ES-I3 (cell line): ENCODE results near the gene SND1.

ENCODE experiments used
- H3K36me3 ChIP-seq: 2 replicates; pipeline ENCODE4 v1.6.1; 2013; ENCODE audit warnings: mild to moderate bottlenecking, low read length, control low read depth, moderate library complexity; ENCODE audit not compliant: insufficient read depth
- H3K4me1 ChIP-seq: 2 replicates; pipeline ENCODE4 v1.6.1; 2013; ENCODE audit warnings: mild to moderate bottlenecking, control low read depth, low read length; ENCODE audit not compliant: insufficient read depth
- H3K9ac ChIP-seq: 2 replicates; pipeline ENCODE4 v1.6.1; 2013; ENCODE audit warnings: low read depth, mild to moderate bottlenecking, low read length, moderate library complexity
- H3K9me3 ChIP-seq: 2 replicates; pipeline ENCODE4 v1.6.1; 2013; ENCODE audit warnings: mild to moderate bottlenecking, low read length, moderate library complexity; ENCODE audit not compliant: control insufficient read depth, insufficient read depth

Gene SND1

DNA sequence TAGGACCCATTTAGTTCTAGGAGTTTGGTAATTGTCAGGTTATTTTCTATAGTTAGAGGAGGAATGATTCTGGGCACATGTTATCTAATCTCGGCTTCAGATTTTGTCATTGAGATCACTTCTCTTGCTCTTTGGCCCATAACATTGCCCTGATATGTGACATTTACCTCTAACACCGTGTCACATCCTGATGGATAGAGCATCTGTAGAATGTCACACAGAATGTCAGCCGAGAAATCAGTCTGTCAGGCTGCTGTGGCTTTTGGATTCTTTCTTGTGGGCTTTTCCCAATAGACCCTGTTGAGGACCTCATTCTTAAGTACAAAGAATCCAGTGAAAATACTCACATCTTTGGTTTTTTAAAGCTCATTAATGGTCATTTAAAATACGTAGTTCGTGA is 236.8 kb downstream of the SND1 start:
- H3K36me3 ChIP-seq, result peaks cover 4% of the 10 kb centered on the region

GRCh38 chr7:127889677-127890076 is 237.7 kb downstream of the SND1 start:
- H3K4me1 ChIP-seq, result peaks cover 15% of the 10 kb centered on the region
- H3K9ac ChIP-seq, result no peak overlapping the region
- H3K36me3 ChIP-seq, result peaks cover 4% of the 10 kb centered on the region
- no peaks in the 10 kb centered on the region for H3K9me3 ChIP-seq

More for the DNA sequence above, 236.8 kb downstream of the SND1 start:
- H3K4me1 ChIP-seq, result peaks cover 15% of the 10 kb centered on the region
- no peak overlapping the region for H3K9ac ChIP-seq
- no peaks in the 10 kb centered on the region for H3K9me3 ChIP-seq

GRCh38 chr7:127890726-127891125 is 238.7 kb downstream of the SND1 start:
- peaks cover 4% of the 10 kb centered on the region for H3K36me3 ChIP-seq
- H3K9me3 ChIP-seq, result no peaks in the 10 kb centered on the region
- no peak overlapping the region for H3K9ac ChIP-seq
- H3K4me1 ChIP-seq, result peaks cover 17% of the 10 kb centered on the region

- Histone ChIP-seq H3K9ac (no peak overlapping the region), H3K4me1 (peaks cover 17% of the 10 kb centered on the region), H3K9me3 (no peaks in the 10 kb centered on the region), H3K36me3 (peaks cover 4% of the 10 kb centered on the region)
Measured at GRCh38 chr7:127891144-127891543, 239.2 kb downstream of the SND1 start.

GRCh38 chr7:127891854-127892438 is 240.0 kb downstream of the SND1 start:
- H3K9me3 ChIP-seq, result no peaks in the 10 kb centered on the region
- peaks cover 4% of the 10 kb centered on the region for H3K36me3 ChIP-seq
- H3K4me1 ChIP-seq, result peaks cover 17% of the 10 kb centered on the region
- H3K9ac ChIP-seq, result no peak overlapping the region

- peaks cover 14% of the 10 kb centered on the region for H3K4me1 ChIP-seq
- no peaks in the 10 kb centered on the region for H3K9me3 ChIP-seq
- H3K9ac ChIP-seq, result no peak overlapping the region
- H3K36me3 ChIP-seq, result peaks cover 2% of the 10 kb centered on the region
Measured at GRCh38 chr7:127892488-127893314, 240.7 kb downstream of the SND1 start.

DNA sequence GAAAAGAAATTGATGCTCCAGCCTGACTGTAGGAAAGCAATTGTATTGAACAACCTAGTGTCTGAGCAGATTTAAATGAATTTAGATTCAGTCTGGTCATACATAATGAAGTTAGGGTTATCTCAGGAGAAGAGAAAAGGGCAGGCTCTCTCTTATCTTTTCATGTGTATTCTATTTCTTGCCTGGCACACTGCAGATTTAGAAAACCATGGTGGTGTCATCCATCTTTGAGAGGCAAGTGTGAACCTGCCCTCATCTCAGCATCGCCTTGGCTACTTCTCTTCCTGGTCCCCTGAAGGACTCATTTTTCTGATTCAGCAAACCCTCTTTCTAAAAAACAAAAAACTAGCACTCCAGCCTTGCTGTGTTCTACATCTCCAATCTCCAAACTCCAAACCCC is 241.6 kb downstream of the SND1 start:
- Histone ChIP-seq H3K9ac (no peak overlapping the region), H3K4me1 (peaks cover 13% of the 10 kb centered on the region), H3K9me3 (no peaks in the 10 kb centered on the region), H3K36me3 (no peaks in the 10 kb centered on the region)

DNA sequence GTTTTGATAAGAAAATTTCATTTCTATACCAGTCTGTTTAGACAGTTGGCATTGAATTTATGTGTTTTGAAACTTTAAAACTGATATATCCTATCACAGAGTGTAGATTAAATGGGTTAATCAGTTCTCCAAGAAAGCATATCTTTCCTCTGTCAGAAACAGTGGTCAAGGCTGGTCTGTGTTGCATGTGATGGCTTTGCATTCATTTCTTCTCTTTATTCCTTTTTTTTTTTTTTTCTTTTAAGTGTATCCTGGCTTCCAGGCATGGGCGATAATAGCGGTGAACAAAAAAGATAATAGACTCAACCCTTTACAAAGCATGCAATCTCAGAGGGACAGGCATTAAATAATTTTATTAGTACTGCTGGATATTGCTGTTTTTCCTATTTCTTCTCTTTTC is 242.6 kb downstream of the SND1 start:
- peaks cover 14% of the 10 kb centered on the region for H3K4me1 ChIP-seq
- no peaks in the 10 kb centered on the region for H3K9me3 ChIP-seq
- no peaks in the 10 kb centered on the region for H3K36me3 ChIP-seq
- H3K9ac ChIP-seq, result no peak overlapping the region

DNA sequence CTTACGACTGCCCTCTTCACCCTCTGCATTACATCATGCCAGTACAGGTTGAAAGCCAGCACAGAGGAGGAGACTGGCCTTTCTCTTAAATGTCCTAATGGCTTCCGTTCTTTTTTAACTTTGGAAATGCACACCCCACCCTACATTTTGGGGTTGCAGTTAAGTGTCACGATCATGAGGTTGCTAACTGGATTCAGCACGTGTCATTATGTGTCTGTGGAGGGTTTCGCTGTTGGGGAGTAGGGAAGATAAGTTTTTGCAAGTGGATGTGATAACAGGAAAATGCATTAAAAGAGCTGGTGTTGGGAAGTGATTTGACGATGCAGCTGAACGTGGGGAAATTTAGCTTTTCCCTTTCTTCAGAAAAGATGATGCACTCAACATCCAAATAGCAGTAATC is 243.4 kb downstream of the SND1 start:
- H3K4me1 ChIP-seq, result peaks cover 22% of the 10 kb centered on the region

DNA sequence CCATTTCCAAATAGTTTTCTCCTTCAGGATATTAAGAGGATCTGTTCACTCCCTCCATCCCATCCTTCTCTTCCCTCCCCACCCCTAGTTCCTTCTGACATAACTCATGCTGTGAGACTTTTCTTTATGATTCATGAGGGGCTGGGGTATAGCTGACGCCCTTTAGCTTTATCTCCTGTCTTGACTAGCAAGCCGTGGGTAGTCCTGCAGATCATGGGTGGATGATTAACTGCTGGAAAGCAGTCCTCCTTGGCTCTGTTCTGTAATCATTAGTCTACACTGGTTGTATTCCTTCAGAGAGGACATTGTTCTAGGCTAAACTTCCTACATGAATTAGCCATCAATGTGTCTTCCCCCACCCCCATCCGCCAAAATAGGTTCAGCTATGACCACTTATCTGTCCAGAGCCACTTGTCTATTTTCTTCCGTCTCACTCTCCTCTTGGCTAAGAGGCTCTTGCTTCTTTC is 243.9 kb downstream of the SND1 start:
- Histone ChIP-seq H3K4me1 (peaks cover 27% of the 10 kb centered on the region), H3K9me3 (no peaks in the 10 kb centered on the region), H3K36me3 (no peaks in the 10 kb centered on the region), H3K9ac (no peak overlapping the region)

More for the DNA sequence above, 243.4 kb downstream of the SND1 start:
- H3K9me3 ChIP-seq, result no peaks in the 10 kb centered on the region
- no peaks in the 10 kb centered on the region for H3K36me3 ChIP-seq
- H3K9ac ChIP-seq, result no peak overlapping the region

DNA sequence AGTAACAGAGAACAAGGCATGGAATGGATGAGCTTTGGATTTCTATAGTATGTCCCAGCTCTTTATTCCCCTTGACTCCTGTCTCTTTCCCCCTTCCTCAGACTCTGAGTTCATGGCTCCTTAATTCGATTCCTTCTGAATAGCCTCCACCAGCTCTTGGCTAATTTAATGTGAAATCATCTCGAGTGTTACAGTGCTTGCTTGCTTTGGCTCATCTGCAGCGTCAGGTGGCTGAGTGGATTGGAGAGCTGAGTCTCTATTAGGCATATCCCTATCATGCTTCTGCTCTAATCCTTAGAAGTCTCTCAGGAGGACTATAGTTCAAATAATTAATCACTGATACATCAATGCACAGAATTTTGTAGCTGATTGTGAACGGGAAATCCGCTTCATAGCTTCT is 244.7 kb downstream of the SND1 start:
- Histone ChIP-seq H3K9me3 (no peaks in the 10 kb centered on the region), H3K4me1 (peaks cover 34% of the 10 kb centered on the region), H3K36me3 (no peaks in the 10 kb centered on the region), H3K9ac (no peak overlapping the region)

GRCh38 chr7:127897704-127898454 is 245.9 kb downstream of the SND1 start:
- no peaks in the 10 kb centered on the region for H3K36me3 ChIP-seq
- peaks cover 41% of the 10 kb centered on the region for H3K4me1 ChIP-seq

GRCh38 chr7:127899411-127899810 is 247.4 kb downstream of the SND1 start:
- no peaks in the 10 kb centered on the region for H3K9me3 ChIP-seq
- no peaks in the 10 kb centered on the region for H3K36me3 ChIP-seq
- H3K4me1 ChIP-seq, result peaks cover 54% of the 10 kb centered on the region
- H3K9ac ChIP-seq, result no peak overlapping the region

More at GRCh38 chr7:127897704-127898454, 245.9 kb downstream of the SND1 start:
- Histone ChIP-seq H3K9me3 (no peaks in the 10 kb centered on the region), H3K9ac (no peak overlapping the region)

GRCh38 chr7:127900141-127900540 is 248.1 kb downstream of the SND1 start:
- no peak overlapping the region for H3K9ac ChIP-seq
- no peaks in the 10 kb centered on the region for H3K36me3 ChIP-seq
- H3K4me1 ChIP-seq, result peaks cover 61% of the 10 kb centered on the region
- no peaks in the 10 kb centered on the region for H3K9me3 ChIP-seq
